Colonic mucosa (tissue), 4 donors: Measurements from ENCODE around the gene PRKACG. TPM values are rescaled to one million over a fixed set of nuclear protein-coding genes. Genes with fewer than 3 reads are reported as not detected.

ENCODE experiments used
- DNase-seq: peaks from one replicate; pipeline ENCODE4 v3.0.0-alpha.2; 2020
- H3K27ac ChIP-seq: fragments of 200-600 bp; one replicate; pipeline ENCODE4 v1.8.0; 2021
- H3K27me3 ChIP-seq: fragments of 200-600 bp; one replicate; pipeline ENCODE4 v1.8.0; 2021
- H3K36me3 ChIP-seq: fragments of 200-600 bp; one replicate; pipeline ENCODE4 v1.8.0; 2021
- H3K4me1 ChIP-seq: fragments of 200-600 bp; one replicate; pipeline ENCODE4 v1.8.0; 2021; ENCODE audit warnings: mild to moderate bottlenecking
- H3K4me3 ChIP-seq: fragments of 200-600 bp; one replicate; pipeline ENCODE4 v1.8.0; 2021
- H3K9ac ChIP-seq, 2 donors: one replicate each; pipeline ENCODE4 v1.7.0; 2013; ENCODE audit warnings: control low read depth in 2 of 2, low read depth in 2 of 2, low read length in 2 of 2
- H3K9me3 ChIP-seq: fragments of 200-600 bp; one replicate; pipeline ENCODE4 v1.8.0; 2021
- intact Hi-C: fragments of 100-400 bp; cut with DNase I; formaldehyde crosslinking; loops from one replicate; pipeline ENCODE4 v1.14.1; 2022
- total RNA-seq, 2 donors: library from RNA; stranded (reverse); fragmentation: NEBNext Ultra II Directional in 1 of 2; extraction: Animal tissue kit (Norgen Biotek cat#: 25700) in 1 of 2; gene quantifications; one replicate each; pipeline ENCODE4 v1.2.1, GENCODE V29; 2021
- TF ChIP-seq, protein P1 (sequence below): fragments of 200-600 bp; IDR thresholded peaks from one replicate; pipeline ENCODE4 v1.8.0; 2022; ENCODE audit warnings: antibody characterized with exemption, mild to moderate bottlenecking
- donor health status: healthy.
- donor health status: DM: no; HTN: no; CAD: no.
- donor health status: DM: no; HTN: no; CAD: no.

Gene PRKACG
- total RNA-seq, 2 donors from 2014 or later = not detected

DNA sequence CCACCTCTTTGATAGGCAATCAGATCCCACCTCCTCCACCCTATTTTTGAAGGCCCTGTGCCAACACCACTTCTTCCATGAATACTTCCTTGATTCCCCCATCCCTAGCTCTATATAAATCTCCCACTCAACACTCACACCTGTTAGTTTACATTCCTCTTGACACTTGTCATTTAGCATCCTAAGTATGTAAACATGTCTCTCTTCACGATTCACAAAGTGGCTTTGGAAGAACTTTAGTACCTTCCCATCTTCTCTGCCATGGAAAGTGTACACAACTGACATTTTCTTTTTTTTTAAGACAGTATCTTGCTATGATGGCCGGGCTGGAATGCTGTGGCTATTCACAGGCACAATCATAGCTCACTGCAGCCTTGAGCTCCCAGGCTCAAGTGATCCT lies 20.2 kb upstream of the PRKACG start:
- Histone ChIP-seq H3K9me3 (no peaks in the 10 kb centered on the region), H3K9ac (no peak overlapping the region), H3K4me3 (no peak overlapping the region), H3K27me3 (no peaks in the 10 kb centered on the region), H3K36me3 (no peaks in the 10 kb centered on the region), H3K27ac (no peak overlapping the region), H3K4me1 (peaks cover 4% of the 10 kb centered on the region)
- intact Hi-C loops = no loop called here
- TF ChIP-seq, protein P1, sequence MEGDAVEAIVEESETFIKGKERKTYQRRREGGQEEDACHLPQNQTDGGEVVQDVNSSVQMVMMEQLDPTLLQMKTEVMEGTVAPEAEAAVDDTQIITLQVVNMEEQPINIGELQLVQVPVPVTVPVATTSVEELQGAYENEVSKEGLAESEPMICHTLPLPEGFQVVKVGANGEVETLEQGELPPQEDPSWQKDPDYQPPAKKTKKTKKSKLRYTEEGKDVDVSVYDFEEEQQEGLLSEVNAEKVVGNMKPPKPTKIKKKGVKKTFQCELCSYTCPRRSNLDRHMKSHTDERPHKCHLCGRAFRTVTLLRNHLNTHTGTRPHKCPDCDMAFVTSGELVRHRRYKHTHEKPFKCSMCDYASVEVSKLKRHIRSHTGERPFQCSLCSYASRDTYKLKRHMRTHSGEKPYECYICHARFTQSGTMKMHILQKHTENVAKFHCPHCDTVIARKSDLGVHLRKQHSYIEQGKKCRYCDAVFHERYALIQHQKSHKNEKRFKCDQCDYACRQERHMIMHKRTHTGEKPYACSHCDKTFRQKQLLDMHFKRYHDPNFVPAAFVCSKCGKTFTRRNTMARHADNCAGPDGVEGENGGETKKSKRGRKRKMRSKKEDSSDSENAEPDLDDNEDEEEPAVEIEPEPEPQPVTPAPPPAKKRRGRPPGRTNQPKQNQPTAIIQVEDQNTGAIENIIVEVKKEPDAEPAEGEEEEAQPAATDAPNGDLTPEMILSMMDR = no peak
- DNase-seq = no peak

GRCh38 chr9:69030851-69031645 lies 17.1 kb upstream of the PRKACG start:
- H3K4me1 ChIP-seq = peaks cover 4% of the 10 kb centered on the region
- TF ChIP-seq, protein P1 = no peak
- no peak overlapping the region for H3K27ac ChIP-seq
- intact Hi-C loops = no loop called here
- no peak overlapping the region for H3K4me3 ChIP-seq
- no peaks in the 10 kb centered on the region for H3K27me3 ChIP-seq
- H3K9me3 ChIP-seq = no peaks in the 10 kb centered on the region
- no peak for DNase-seq
- no peaks in the 10 kb centered on the region for H3K36me3 ChIP-seq
- no peak overlapping the region for H3K9ac ChIP-seq

DNA sequence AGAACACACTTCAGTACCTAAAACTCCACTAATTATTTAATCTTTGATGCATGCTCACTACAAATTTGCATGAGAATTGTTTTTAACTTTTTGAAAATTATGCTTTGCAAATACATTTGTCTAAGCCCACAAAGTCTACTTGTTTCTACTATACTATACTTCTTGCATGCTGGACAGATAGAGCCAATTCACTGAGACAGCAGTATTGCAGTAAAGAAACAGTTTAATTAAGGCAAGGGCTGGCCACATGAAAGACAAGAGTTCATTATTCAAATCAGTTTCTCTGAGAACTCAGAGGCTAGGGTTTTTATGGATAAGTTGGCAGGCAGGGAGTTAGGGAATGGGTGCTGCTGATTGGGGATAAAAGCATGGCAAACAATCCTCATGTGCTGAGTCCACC lies 15.6 kb upstream of the PRKACG start:
- no peak for DNase-seq
- Histone ChIP-seq H3K36me3 (no peaks in the 10 kb centered on the region), H3K9ac (no peak overlapping the region), H3K9me3 (no peaks in the 10 kb centered on the region), H3K4me3 (no peak overlapping the region), H3K27ac (no peak overlapping the region), H3K4me1 (no peaks in the 10 kb centered on the region), H3K27me3 (no peaks in the 10 kb centered on the region)
- TF ChIP-seq, protein P1 = no peak
- intact Hi-C loops = no loop called here

DNA sequence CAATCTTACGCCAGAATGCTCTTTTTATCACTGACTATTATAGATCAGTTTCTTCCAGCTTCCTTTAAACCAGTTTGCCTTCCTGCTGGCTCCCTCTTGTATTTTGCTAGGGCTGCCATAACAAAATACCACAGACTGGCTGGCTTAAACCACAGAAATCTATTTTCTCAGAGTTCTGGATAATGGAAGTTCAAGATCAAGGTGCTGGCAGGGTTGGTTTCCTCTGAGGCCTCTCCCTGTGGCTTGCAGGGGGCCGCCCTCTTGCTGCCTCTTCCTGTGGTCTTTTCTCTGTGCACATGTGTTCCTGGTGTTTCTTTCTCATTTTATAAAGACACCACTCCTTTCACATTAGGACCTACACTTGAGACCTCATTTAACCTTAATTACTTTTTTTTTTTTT lies 14.8 kb upstream of the PRKACG start:
- intact Hi-C loops = no loop called here

GRCh38 chr9:69027355-69028097 lies 13.6 kb upstream of the PRKACG start:
- H3K36me3 ChIP-seq = no peaks in the 10 kb centered on the region
- no peak overlapping the region for H3K4me3 ChIP-seq
- no peaks in the 10 kb centered on the region for H3K4me1 ChIP-seq
- TF ChIP-seq, protein P1 = peak; percentile 72
- intact Hi-C loops = no loop called here
- peak; percentile 50 for DNase-seq
- no peak overlapping the region for H3K27ac ChIP-seq
- no peak overlapping the region for H3K9ac ChIP-seq
- no peaks in the 10 kb centered on the region for H3K9me3 ChIP-seq
- H3K27me3 ChIP-seq = no peaks in the 10 kb centered on the region

More for the DNA sequence above, 14.8 kb upstream of the PRKACG start:
- H3K27me3 ChIP-seq = no peaks in the 10 kb centered on the region
- no peak overlapping the region for H3K27ac ChIP-seq
- no peaks in the 10 kb centered on the region for H3K36me3 ChIP-seq
- no peaks in the 10 kb centered on the region for H3K4me1 ChIP-seq
- no peak overlapping the region for H3K9ac ChIP-seq
- no peak for DNase-seq
- TF ChIP-seq, protein P1 = no peak
- H3K4me3 ChIP-seq = no peak overlapping the region
- no peaks in the 10 kb centered on the region for H3K9me3 ChIP-seq
